Smooth muscle cell (in vitro differentiated cells): ENCODE results near the gene SEC14L2. TPM values are rescaled to one million over a fixed set of nuclear protein-coding genes. Genes with fewer than 3 reads are reported as not detected.

ENCODE experiments used
- DNase-seq: peaks from one replicate; lab custom pipeline; 2025; ENCODE audit not compliant: unreplicated experiment; lab: John Stamatoyannopoulos, UW
- H2AFZ ChIP-seq: fragments of 200-600 bp; sonication (generic); 2 replicates; pipeline ENCODE4 v1.6.0; 2016; ENCODE audit warnings: antibody characterized with exemption, low read depth, mild to moderate bottlenecking
- H3F3A ChIP-seq: fragments of 200-600 bp; sonication (generic); 2 replicates; pipeline ENCODE4 v1.6.0; 2017; ENCODE audit warnings: antibody characterized with exemption, low read depth
- H3K27ac ChIP-seq: fragments of 200-600 bp; sonication (generic); 2 replicates; pipeline ENCODE4 v1.5.1; 2016; ENCODE audit warnings: low read depth, mild to moderate bottlenecking
- H3K27me3 ChIP-seq: fragments of 200-600 bp; sonication (generic); 2 replicates; pipeline ENCODE4 v1.6.1; 2016; ENCODE audit warnings: low read depth, mild to moderate bottlenecking
- H3K36me3 ChIP-seq: fragments of 200-600 bp; sonication (generic); 2 replicates; pipeline ENCODE4 v1.5.1; 2016; ENCODE audit warnings: low read depth
- H3K4me1 ChIP-seq: fragments of 200-600 bp; sonication (generic); 2 replicates; pipeline ENCODE4 v1.5.1; 2016; ENCODE audit warnings: low read depth
- H3K4me2 ChIP-seq: fragments of 200-600 bp; sonication (generic); 2 replicates; pipeline ENCODE4 v1.6.0; 2016; ENCODE audit warnings: mild to moderate bottlenecking
- H3K4me3 ChIP-seq: fragments of 200-600 bp; sonication (generic); 2 replicates; pipeline ENCODE4 v1.5.1; 2016; ENCODE audit warnings: mild to moderate bottlenecking
- H3K79me2 ChIP-seq: fragments of 200-600 bp; sonication (generic); 2 replicates; pipeline ENCODE4 v1.6.0; 2016; ENCODE audit warnings: low read depth, mild to moderate bottlenecking
- H3K9ac ChIP-seq: fragments of 200-600 bp; sonication (generic); 2 replicates; pipeline ENCODE4 v1.6.0; 2016; ENCODE audit warnings: low read depth
- H3K9me3 ChIP-seq: fragments of 200-600 bp; sonication (generic); replicated peaks from 2 replicates; pipeline ENCODE4 v1.5.1; 2016; ENCODE audit warnings: low read depth
- H4K20me1 ChIP-seq: fragments of 200-600 bp; sonication (generic); 2 replicates; pipeline ENCODE4 v1.6.0; 2016; ENCODE audit warnings: low read depth
- CTCF ChIP-seq: fragments of 200-600 bp; sonication (generic); IDR thresholded peaks from 2 replicates; pipeline ENCODE4 v1.5.1; 2017; ENCODE audit warnings: borderline replicate concordance, mild to moderate bottlenecking, antibody characterized with exemption; ENCODE audit not compliant: insufficient read depth, poor library complexity, severe bottlenecking
- WGBS: methylation state at CpG from one replicate; pipeline ENCODE4 v1.1.7; 2016; ENCODE audit warnings: low lambda C conversion rate; 5-methylcytosine and 5-hydroxymethylcytosine counted together
- polyA plus RNA-seq: library from polyadenylated mRNA; unstranded; fragments of >200 nt; fragmentation: Nextera tagmentation; extraction: Ambion mirVana; gene quantifications from 2 replicates; pipeline ENCODE4 v1.2.1, GENCODE V29; 2016
- total RNA-seq: library from RNA; depleted of rRNA; stranded (reverse); fragments of >200 nt; gene quantifications from 2 replicates; pipeline ENCODE4 v1.2.3, GENCODE V29; 2014

The SEC14L2 gene
- total and polyA plus RNA-seq, 2 experiments from 2014 or later: 8.2 to 15.1 TPM

GRCh38 chr22:30390974-30391691 is 5.7 kb upstream of the SEC14L2 start:
- no peaks in the 10 kb centered on the region for H3K79me2 ChIP-seq
- no peak overlapping the region for H3K4me3 ChIP-seq
- no peak overlapping the region for H3K27ac ChIP-seq
- H3K4me2 ChIP-seq: no peak overlapping the region
- WGBS: 52% methylated on average over 5 of the region's 5 CpGs
- H3F3A ChIP-seq: no peaks in the 10 kb centered on the region
- H4K20me1 ChIP-seq: no peaks in the 10 kb centered on the region
- no peak for DNase-seq
- TF ChIP-seq CTCF: peak; percentile 53
- no peaks in the 10 kb centered on the region for H3K27me3 ChIP-seq
- peaks cover 16% of the 10 kb centered on the region for H3K4me1 ChIP-seq
- H3K9ac ChIP-seq: no peak overlapping the region
- H3K36me3 ChIP-seq: no peaks in the 10 kb centered on the region
- H3K9me3 ChIP-seq: no peaks in the 10 kb centered on the region
- no peak overlapping the region for H2AFZ ChIP-seq

- H3K27ac ChIP-seq: no peak overlapping the region
- no peak overlapping the region for H3K4me2 ChIP-seq
- no peak overlapping the region for H3K9ac ChIP-seq
- no peak overlapping the region for H2AFZ ChIP-seq
- WGBS: 77% methylated on average over 9 of the region's 9 CpGs
- no peak for TF ChIP-seq CTCF
- peaks cover 5% of the 10 kb centered on the region for H4K20me1 ChIP-seq
- no peaks in the 10 kb centered on the region for H3K36me3 ChIP-seq
- H3F3A ChIP-seq: no peaks in the 10 kb centered on the region
- DNase-seq: no peak
- H3K79me2 ChIP-seq: no peaks in the 10 kb centered on the region
- H3K9me3 ChIP-seq: no peaks in the 10 kb centered on the region
- peaks cover 15% of the 10 kb centered on the region for H3K4me1 ChIP-seq
- no peak overlapping the region for H3K4me3 ChIP-seq
- no peaks in the 10 kb centered on the region for H3K27me3 ChIP-seq
These were observed 4.0 kb upstream of the SEC14L2 start for GRCh38 chr22:30392661-30393321.

- H3K79me2 ChIP-seq: no peaks in the 10 kb centered on the region
- peaks cover 10% of the 10 kb centered on the region for H4K20me1 ChIP-seq
- H3K4me1 ChIP-seq: peaks cover 20% of the 10 kb centered on the region
- WGBS: 90% methylated on average over 7 of the region's 7 CpGs
- no peak overlapping the region for H2AFZ ChIP-seq
- TF ChIP-seq CTCF: no peak
- H3K4me3 ChIP-seq: no peak overlapping the region
- H3K36me3 ChIP-seq: no peaks in the 10 kb centered on the region
- H3K9me3 ChIP-seq: no peaks in the 10 kb centered on the region
- H3K27ac ChIP-seq: no peak overlapping the region
- H3F3A ChIP-seq: no peaks in the 10 kb centered on the region
- no peak overlapping the region for H3K4me2 ChIP-seq
- no peaks in the 10 kb centered on the region for H3K27me3 ChIP-seq
- no peak overlapping the region for H3K9ac ChIP-seq
- DNase-seq: no peak
These were observed 3.5 kb upstream of the SEC14L2 start for GRCh38 chr22:30393322-30393680.

GRCh38 chr22:30393885-30394284 is 2.9 kb upstream of the SEC14L2 start:
- Histone ChIP-seq H3F3A (no peaks in the 10 kb centered on the region), H3K9ac (no peak overlapping the region), H3K27me3 (no peaks in the 10 kb centered on the region), H3K79me2 (no peaks in the 10 kb centered on the region), H3K9me3 (no peaks in the 10 kb centered on the region), H3K36me3 (no peaks in the 10 kb centered on the region), H3K4me2 (no peak overlapping the region), H3K27ac (no peak overlapping the region), H3K4me1 (peaks cover 20% of the 10 kb centered on the region), H2AFZ (no peak overlapping the region), H3K4me3 (no peak overlapping the region), H4K20me1 (peaks cover 16% of the 10 kb centered on the region)
- TF ChIP-seq CTCF: no peak
- no peak for DNase-seq
- WGBS: 85% methylated on average over 3 of the region's 3 CpGs
